IPS-18c (cell line): ENCODE results near the gene CS.
A peak's percentile ranks its signal among the peaks of the same experiment; 100 is the strongest.
"Not testable (repeated sequence)": the region's sequence is repeated elsewhere in the genome, so short reads cannot be mapped to it uniquely, and the experiment has no call there.

Experiments
- H3K4me3 ChIP-seq: 2 replicates; pipeline ENCODE4 v1.7.0; 2013; ENCODE audit warnings: low read depth, mild to moderate bottlenecking, low read length, moderate library complexity; ENCODE audit not compliant: insufficient read depth
- H3K9me3 ChIP-seq: one replicate; pipeline ENCODE4 v1.6.1; 2013; ENCODE audit warnings: mild to moderate bottlenecking, low read length, moderate library complexity; ENCODE audit not compliant: control insufficient read depth, insufficient read depth

The CS gene

GRCh38 chr12:56296295-56296694 lies 3.8 kb downstream of the CS start:
- Histone ChIP-seq H3K9me3 (no peaks in the 10 kb centered on the region), H3K4me3 (no peak overlapping the region)

- Histone ChIP-seq H3K4me3 (no peak overlapping the region), H3K9me3 (no peaks in the 10 kb centered on the region)
Observed at GRCh38 chr12:56293795-56294194, 6.3 kb downstream of the CS start.

- Histone ChIP-seq H3K9me3 (no peaks in the 10 kb centered on the region), H3K4me3 (no peak overlapping the region)
Observed at GRCh38 chr12:56288705-56289387, 11.3 kb downstream of the CS start.

- no peak overlapping the region for H3K4me3 ChIP-seq
- no peaks in the 10 kb centered on the region for H3K9me3 ChIP-seq
Observed at GRCh38 chr12:56286044-56286830, 13.9 kb downstream of the CS start.

GRCh38 chr12:56284263-56284662 lies 15.9 kb downstream of the CS start:
- not testable (repeated sequence) for H3K9me3 ChIP-seq, H3K4me3 ChIP-seq

GRCh38 chr12:56282579-56282978 lies 17.6 kb downstream of the CS start:
- no peak overlapping the region for H3K4me3 ChIP-seq
- H3K9me3 ChIP-seq: no peaks in the 10 kb centered on the region

GRCh38 chr12:56282030-56282429 lies 18.1 kb downstream of the CS start:
- H3K4me3 ChIP-seq: no peak overlapping the region
- H3K9me3 ChIP-seq: no peaks in the 10 kb centered on the region

GRCh38 chr12:56280849-56281248 lies 19.3 kb downstream of the CS start:
- no peaks in the 10 kb centered on the region for H3K9me3 ChIP-seq
- H3K4me3 ChIP-seq: no peak overlapping the region

- no peak overlapping the region for H3K4me3 ChIP-seq
- H3K9me3 ChIP-seq: no peaks in the 10 kb centered on the region
Observed at GRCh38 chr12:56278905-56279304, 21.2 kb downstream of the CS start.

GRCh38 chr12:56274299-56274698 lies 25.8 kb downstream of the CS start:
- Histone ChIP-seq H3K4me3 (no peak overlapping the region), H3K9me3 (no peaks in the 10 kb centered on the region)

GRCh38 chr12:56272468-56272867 lies 27.7 kb downstream of the CS start:
- not testable (repeated sequence) for H3K4me3 ChIP-seq, H3K9me3 ChIP-seq

GRCh38 chr12:56271031-56271430 lies 29.1 kb downstream of the CS start:
- Histone ChIP-seq H3K9me3 (no peaks in the 10 kb centered on the region), H3K4me3 (no peak overlapping the region)

- H3K9me3 ChIP-seq: no peaks in the 10 kb centered on the region
- peak overlapping the region; percentile 97 for H3K4me3 ChIP-seq
Observed at GRCh38 chr12:56267443-56268071, 32.6 kb downstream of the CS start.

GRCh38 chr12:56266693-56267442 lies 33.3 kb downstream of the CS start, which contains the start of gene COQ10A:
Gene COQ10A, plus strand, starts transcription at chr12:56266942. Its CDS starts 177 bp downstream, at chr12:56267119.
- H3K9me3 ChIP-seq: no peaks in the 10 kb centered on the region
- H3K4me3 ChIP-seq: peak within 1 kb of the TSS; percentile 97

GRCh38 chr12:56266068-56266692 lies 34.0 kb downstream of the CS start:
- H3K4me3 ChIP-seq: peak overlapping the region; percentile 97
- not testable (repeated sequence) for H3K9me3 ChIP-seq

- H3K4me3 ChIP-seq, H3K9me3 ChIP-seq: not testable (repeated sequence)
Observed at GRCh38 chr12:56262955-56263354, 37.2 kb downstream of the CS start.
